Transverse colon (tissue), 4 donors: ENCODE data around the gene SUFU. TPM values are rescaled to one million over a fixed set of nuclear protein-coding genes. Genes with fewer than 3 reads are reported as not detected.

Experiments
- DNase-seq: peaks from one replicate; pipeline ENCODE4 v3.0.0-alpha.2; 2019
- H3K27ac ChIP-seq, 4 donors: fragments of 200-600 bp; sonication (generic); 2 replicates each; pipeline ENCODE4 v1.5.1; 2016 to 2018; ENCODE audit warnings: inconsistent platforms in 4 of 4
- H3K27me3 ChIP-seq: fragments of 200-600 bp; sonication (generic); 2 replicates; pipeline ENCODE4 v1.5.1; 2017; ENCODE audit warnings: inconsistent platforms
- H3K36me3 ChIP-seq, 4 donors: fragments of 200-600 bp; sonication (generic); 2 replicates each; pipeline ENCODE4 v1.5.1; 2017 to 2019; ENCODE audit warnings: inconsistent platforms in 4 of 4
- H3K4me1 ChIP-seq, 4 donors: fragments of 200-600 bp; sonication (generic); 2 replicates each; pipeline ENCODE4 v1.5.1; 2017 to 2020; ENCODE audit warnings: inconsistent platforms in 4 of 4
- H3K4me3 ChIP-seq, 4 donors: fragments of 200-600 bp; sonication (generic); 1 replicate in 1 of 4; 2 replicates in 3 of 4; pipeline versions ENCODE4 v1.5.1 to v1.6.1; 2017 to 2019; ENCODE audit warnings: inconsistent platforms in 4 of 4
- H3K9me3 ChIP-seq, 2 donors: fragments of 200-600 bp; sonication (generic); 2 replicates each; pipeline ENCODE4 v1.5.1; 2017 to 2019; ENCODE audit warnings: inconsistent platforms in 2 of 2
- EP300 ChIP-seq: sonication (generic); formaldehyde crosslinking; IDR thresholded peaks from one replicate; pipeline ENCODE4 v1.6.1; 2017; ENCODE audit warnings: antibody characterized with exemption, low read depth
- POLR2A ChIP-seq: fragments of 450-650 bp; IDR thresholded peaks from one replicate; pipeline ENCODE4 v1.6.1; 2016; ENCODE audit warnings: antibody characterized with exemption, mild to moderate bottlenecking, moderate library complexity
- POLR2AphosphoS5 ChIP-seq, 3 donors: sonication (generic); formaldehyde crosslinking; IDR thresholded peaks; one replicate each; pipeline ENCODE4 v1.6.1; 2016; ENCODE audit warnings: antibody characterized with exemption in 3 of 3
- WGBS, 2 donors: methylation state at CpG; one replicate each; pipeline ENCODE4 v1.1.5; 2018; ENCODE audit warnings: low coverage in 1 of 2; 5-methylcytosine and 5-hydroxymethylcytosine counted together
- in situ Hi-C, 4 donors: fragments of 200-750 bp; cut with MboI; loops; one replicate each; pipeline versions ENCODE4 v1.15.0 to v1.15.1; 2017; ENCODE audit warnings: low sequenced_read_pairs in 3 of 4, low pct_ligation_motif_present in 1 of 4, low pct_unique_long_range_greater_than_20kb in 1 of 4
- intact Hi-C: fragments of 100-400 bp; cut with DNase I; formaldehyde crosslinking; loops from one replicate; pipeline ENCODE4 v1.15.1; 2023; ENCODE audit warnings: low total_unique reads
- total RNA-seq, 4 donors: library from RNA; depleted of rRNA; stranded (reverse); fragments of >200 nt; gene quantifications; one replicate each; pipeline ENCODE4 v1.1.0, GENCODE V29; 2016
- TF ChIP-seq, protein P1 (sequence below), 5 experiments: fragments of 200-600 bp in 3 of 5; fragments of 450-650 bp in 2 of 5; sonication (generic) in 3 of 5; IDR thresholded peaks; 1 replicate in 2 of 5; 2 replicates in 3 of 5; pipeline ENCODE4 v1.5.1; 2016 to 2017; ENCODE audit warnings: antibody characterized with exemption in 5 of 5, inconsistent platforms in 3 of 5, mild to moderate bottlenecking in 2 of 5, moderate library complexity in 1 of 5

Gene SUFU
- total RNA-seq, 4 donors from 2014 or later = 5.4 to 13.8 (median 6.6) TPM

- no peak overlapping the region for H3K4me3 ChIP-seq
- in situ Hi-C loops = no loop called here
- no peak for DNase-seq
Measured at GRCh38 chr10:102621443-102622325, 117.9 kb downstream of the SUFU start.

DNA sequence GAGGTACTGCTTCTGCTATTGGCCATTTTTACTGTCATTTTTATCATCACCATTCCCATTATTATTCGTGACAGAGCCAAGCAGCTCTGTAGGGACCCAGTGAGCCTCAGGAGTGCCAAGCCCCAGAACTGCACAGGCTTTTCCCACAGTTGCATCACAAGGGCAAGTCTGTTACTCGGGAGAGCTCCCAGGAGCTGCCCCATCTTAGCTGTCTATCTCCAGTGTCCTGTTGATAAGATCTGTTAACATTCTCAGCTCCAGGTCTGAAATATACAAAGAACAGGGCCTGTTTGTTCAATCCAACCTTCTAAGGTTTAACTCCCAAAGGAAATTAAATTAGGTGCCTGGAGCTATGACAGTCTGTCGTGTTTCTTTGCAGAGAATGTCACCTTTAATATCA is 120.3 kb downstream of the SUFU start:
- intact Hi-C loops (no loop called here), in situ Hi-C loops (no loop called here)
- WGBS, 2 donors = 85 to 88% methylated on average over 3 of the region's 3 CpGs
- Histone ChIP-seq H3K9me3 (no peaks in the 10 kb centered on the region), H3K36me3 (no peaks in the 10 kb centered on the region), H3K27ac (no peak overlapping the region), H3K27me3 (no peaks in the 10 kb centered on the region), H3K4me1 (peaks cover 43 to 58% (median 51%) of the 10 kb centered on the region in 4 donors), H3K4me3 (no peak overlapping the region)
- no peak for DNase-seq
- TF ChIP-seq EP300 (no peak), POLR2A (no peak), POLR2AphosphoS5 (IDR thresholded peaks at IDR 0.05) (no peak)
- TF ChIP-seq, protein P1, sequence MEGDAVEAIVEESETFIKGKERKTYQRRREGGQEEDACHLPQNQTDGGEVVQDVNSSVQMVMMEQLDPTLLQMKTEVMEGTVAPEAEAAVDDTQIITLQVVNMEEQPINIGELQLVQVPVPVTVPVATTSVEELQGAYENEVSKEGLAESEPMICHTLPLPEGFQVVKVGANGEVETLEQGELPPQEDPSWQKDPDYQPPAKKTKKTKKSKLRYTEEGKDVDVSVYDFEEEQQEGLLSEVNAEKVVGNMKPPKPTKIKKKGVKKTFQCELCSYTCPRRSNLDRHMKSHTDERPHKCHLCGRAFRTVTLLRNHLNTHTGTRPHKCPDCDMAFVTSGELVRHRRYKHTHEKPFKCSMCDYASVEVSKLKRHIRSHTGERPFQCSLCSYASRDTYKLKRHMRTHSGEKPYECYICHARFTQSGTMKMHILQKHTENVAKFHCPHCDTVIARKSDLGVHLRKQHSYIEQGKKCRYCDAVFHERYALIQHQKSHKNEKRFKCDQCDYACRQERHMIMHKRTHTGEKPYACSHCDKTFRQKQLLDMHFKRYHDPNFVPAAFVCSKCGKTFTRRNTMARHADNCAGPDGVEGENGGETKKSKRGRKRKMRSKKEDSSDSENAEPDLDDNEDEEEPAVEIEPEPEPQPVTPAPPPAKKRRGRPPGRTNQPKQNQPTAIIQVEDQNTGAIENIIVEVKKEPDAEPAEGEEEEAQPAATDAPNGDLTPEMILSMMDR (IDR thresholded peaks at IDR 0.05) = no peak

More at GRCh38 chr10:102621443-102622325, 117.9 kb downstream of the SUFU start:
- Histone ChIP-seq H3K36me3 (peaks cover 0 to 3% (median 0%) of the 10 kb centered on the region in 4 donors), H3K27me3 (no peaks in the 10 kb centered on the region), H3K27ac (peak overlapping the region; percentile 21 to 59 (median 42)), H3K9me3 (no peaks in the 10 kb centered on the region), H3K4me1 (peaks cover 21 to 44% (median 31%) of the 10 kb centered on the region in 4 donors)
- 42 to 66% methylated on average over 2 to 13 of the region's 13 CpGs for WGBS, 2 donors
- intact Hi-C loops = no loop called here
- TF ChIP-seq EP300 (no peak), POLR2AphosphoS5 (IDR thresholded peaks at IDR 0.05) (no peak), POLR2A (no peak)
- TF ChIP-seq, protein P1 (IDR thresholded peaks at IDR 0.05) = no peak

DNA sequence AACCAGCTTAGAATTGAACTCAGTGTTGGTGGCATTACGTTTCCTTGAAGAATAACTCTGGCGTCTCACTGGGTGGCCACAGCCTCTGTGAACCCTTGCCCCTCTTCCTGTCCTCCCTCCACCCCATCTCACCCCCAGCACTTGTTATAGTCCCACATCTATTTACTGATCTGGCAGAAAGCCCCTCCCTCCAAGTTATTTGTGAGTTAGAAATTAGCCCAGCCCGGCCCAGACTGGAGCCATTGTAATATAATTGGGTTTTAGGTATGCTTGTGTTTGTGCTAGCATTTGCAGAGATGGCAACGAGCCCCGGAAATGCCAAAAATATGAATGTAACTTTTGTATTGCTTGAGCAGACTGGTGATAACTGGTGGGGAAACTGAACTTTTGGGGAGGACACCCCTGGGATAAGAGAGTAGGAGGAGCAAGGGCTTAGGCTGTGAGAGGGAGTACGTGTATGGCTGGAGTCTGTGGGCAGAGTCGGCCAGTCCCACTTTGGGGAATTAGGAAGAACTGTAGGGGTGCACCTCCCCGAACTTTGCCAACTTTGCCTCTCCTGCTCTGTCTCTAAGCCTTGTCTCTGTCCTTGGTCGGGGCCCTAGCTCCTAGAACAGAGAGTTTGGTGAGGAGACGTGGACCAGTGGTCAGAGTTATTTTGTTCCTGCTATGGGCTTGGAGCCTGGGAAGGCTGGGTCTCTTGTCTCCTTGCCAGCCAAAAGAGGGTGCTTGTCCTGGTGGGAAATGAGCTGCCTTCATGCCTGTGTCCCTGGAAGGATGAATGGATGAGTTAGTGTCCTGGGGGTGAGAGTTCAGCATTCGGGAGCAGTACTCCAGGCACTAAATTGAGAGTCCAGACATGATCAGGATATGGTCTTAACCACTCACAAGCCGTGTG is 121.2 kb downstream of the SUFU start:
- no peaks in the 10 kb centered on the region for H3K36me3 ChIP-seq
- H3K27me3 ChIP-seq = no peaks in the 10 kb centered on the region
- H3K9me3 ChIP-seq = no peaks in the 10 kb centered on the region
- H3K27ac ChIP-seq = peak overlapping the region in 2 of 4 donors; percentile 27 to 88
- WGBS, 2 donors = 80 to 87% methylated on average over 7 to 12 of the region's 12 CpGs
- intact Hi-C loops (no loop called here), in situ Hi-C loops (no loop called here)
- TF ChIP-seq POLR2AphosphoS5 (IDR thresholded peaks at IDR 0.05) = no peak
- TF ChIP-seq, protein P1 (IDR thresholded peaks at IDR 0.05) = no peak
- TF ChIP-seq EP300 = no peak
- no peak for TF ChIP-seq POLR2A
- peaks cover 37 to 58% (median 50%) of the 10 kb centered on the region in 4 donors for H3K4me1 ChIP-seq
- H3K4me3 ChIP-seq = no peak overlapping the region
- DNase-seq = no peak
